ENCODE data around the gene MRPL40. TPM values are rescaled to one million over a fixed set of nuclear protein-coding genes. Genes with fewer than 3 reads are reported as not detected.

The MRPL40 gene
- 10 to 100 TPM; 37.6 to 52.3 (median 46.0) TPM for polyA plus RNA-seq (ENCODE audit: insufficient read length in 4 of 4)

- peak; percentile 68 to 86 (median 79) for DNase-seq (ENCODE audit: low read depth in 4 of 4, low spot score in 2 of 4)
These were observed at the start of gene MRPL40 for GRCh38 chr22:19432133-19432851. Gene MRPL40, plus strand, starts transcription at chr22:19432545. Its CDS starts 10 bp downstream, at chr22:19432555.

GRCh38 chr22:19383292-19383691, 49.1 kb upstream of the MRPL40 start:
- DNase-seq (ENCODE audit: low read depth in 4 of 4, low spot score in 2 of 4): no peak

- DNase-seq (ENCODE audit: low read depth in 4 of 4, low spot score in 2 of 4): no peak
These were observed 47.0 kb upstream of the MRPL40 start for GRCh38 chr22:19385221-19385906.

- DNase-seq (ENCODE audit: low read depth in 4 of 4, low spot score in 2 of 4): no peak
These were observed 46.1 kb upstream of the MRPL40 start for GRCh38 chr22:19386248-19386647.

- DNase-seq (ENCODE audit: low read depth in 4 of 4, low spot score in 2 of 4): no peak
These were observed 45.3 kb upstream of the MRPL40 start for GRCh38 chr22:19387038-19387437.

GRCh38 chr22:19387575-19387974, 44.8 kb upstream of the MRPL40 start:
- DNase-seq (ENCODE audit: low read depth in 4 of 4, low spot score in 2 of 4): no peak

GRCh38 chr22:19393704-19394103, 38.6 kb upstream of the MRPL40 start:
- no peak for DNase-seq (ENCODE audit: low read depth in 4 of 4, low spot score in 2 of 4)

GRCh38 chr22:19394274-19395050, 37.9 kb upstream of the MRPL40 start:
- no peak for DNase-seq (ENCODE audit: low read depth in 4 of 4, low spot score in 2 of 4)

- DNase-seq (ENCODE audit: low read depth in 4 of 4, low spot score in 2 of 4): no peak
These were observed 37.1 kb upstream of the MRPL40 start for GRCh38 chr22:19395276-19395675.

- no peak for DNase-seq (ENCODE audit: low read depth in 4 of 4, low spot score in 2 of 4)
These were observed 35.8 kb upstream of the MRPL40 start for GRCh38 chr22:19396561-19396933.

- DNase-seq (ENCODE audit: low read depth in 4 of 4, low spot score in 2 of 4): no peak
These were observed 35.2 kb upstream of the MRPL40 start for GRCh38 chr22:19396934-19397733.

- DNase-seq (ENCODE audit: low read depth in 4 of 4, low spot score in 2 of 4): no peak
These were observed 34.6 kb upstream of the MRPL40 start for GRCh38 chr22:19397734-19398104.

- no peak for DNase-seq (ENCODE audit: low read depth in 4 of 4, low spot score in 2 of 4)
These were observed 34.1 kb upstream of the MRPL40 start for GRCh38 chr22:19398206-19398605.

GRCh38 chr22:19398652-19399051, 33.7 kb upstream of the MRPL40 start:
- no peak for DNase-seq (ENCODE audit: low read depth in 4 of 4, low spot score in 2 of 4)

GRCh38 chr22:19400881-19401280, 31.5 kb upstream of the MRPL40 start:
- DNase-seq (ENCODE audit: low read depth in 4 of 4, low spot score in 2 of 4): no peak

GRCh38 chr22:19401483-19401882, 30.9 kb upstream of the MRPL40 start:
- DNase-seq (ENCODE audit: low read depth in 4 of 4, low spot score in 2 of 4): no peak

GRCh38 chr22:19402642-19403191, 29.6 kb upstream of the MRPL40 start:
- no peak for DNase-seq (ENCODE audit: low read depth in 4 of 4, low spot score in 2 of 4)

- no peak for DNase-seq (ENCODE audit: low read depth in 4 of 4, low spot score in 2 of 4)
These were observed 27.7 kb upstream of the MRPL40 start for GRCh38 chr22:19404676-19405075.

- DNase-seq (ENCODE audit: low read depth in 4 of 4, low spot score in 2 of 4): no peak
These were observed 27.2 kb upstream of the MRPL40 start for GRCh38 chr22:19405133-19405532.

- DNase-seq (ENCODE audit: low read depth in 4 of 4, low spot score in 2 of 4): no peak
These were observed 26.7 kb upstream of the MRPL40 start for GRCh38 chr22:19405652-19406051.
